ENCODE results near the gene CAMP.
A peak's percentile ranks its signal among the peaks of the same experiment; 100 is the strongest.
"Not testable (repeated sequence)": the region's sequence is repeated elsewhere in the genome, so short reads cannot be mapped to it uniquely, and the experiment has no call there.

Gene CAMP

GRCh38 chr3:48258530-48258929, 35.2 kb downstream of the CAMP start:
- no peak for DNase-seq (ENCODE audit: low spot score)

GRCh38 chr3:48267782-48268181, 44.5 kb downstream of the CAMP start:
- no peak for DNase-seq (ENCODE audit: low spot score)

GRCh38 chr3:48268381-48268935, 45.2 kb downstream of the CAMP start:
- peak; percentile 74 for DNase-seq (ENCODE audit: low spot score)

GRCh38 chr3:48268936-48269561, 45.8 kb downstream of the CAMP start:
- DNase-seq (ENCODE audit: low spot score), result no peak

GRCh38 chr3:48269592-48269991, 46.3 kb downstream of the CAMP start:
- no peak for DNase-seq (ENCODE audit: low spot score)

- no peak for DNase-seq (ENCODE audit: low spot score)
These were observed 47.0 kb downstream of the CAMP start for GRCh38 chr3:48270306-48270705.

GRCh38 chr3:48271223-48271622, 47.9 kb downstream of the CAMP start:
- DNase-seq (ENCODE audit: low spot score), result not testable (repeated sequence)

- DNase-seq (ENCODE audit: low spot score), result no peak
These were observed 48.6 kb downstream of the CAMP start for GRCh38 chr3:48271763-48272498.

- DNase-seq (ENCODE audit: low spot score), result peak; percentile 89
These were observed 50.4 kb downstream of the CAMP start for GRCh38 chr3:48273594-48274211.

GRCh38 chr3:48274452-48274851, 51.2 kb downstream of the CAMP start:
- no peak for DNase-seq (ENCODE audit: low spot score)
